Smooth muscle cell (in vitro differentiated cells): Measurements from ENCODE around the gene KICS2. TPM values are rescaled to one million over a fixed set of nuclear protein-coding genes. Genes with fewer than 3 reads are reported as not detected.
A peak's percentile ranks its signal among the peaks of the same experiment; 100 is the strongest.

ENCODE experiments used
- DNase-seq: peaks from one replicate; lab custom pipeline; 2025; ENCODE audit not compliant: unreplicated experiment; lab: John Stamatoyannopoulos, UW
- H2AFZ ChIP-seq: fragments of 200-600 bp; sonication (generic); 2 replicates; pipeline ENCODE4 v1.6.0; 2016; ENCODE audit warnings: antibody characterized with exemption, low read depth, mild to moderate bottlenecking
- H3F3A ChIP-seq: fragments of 200-600 bp; sonication (generic); 2 replicates; pipeline ENCODE4 v1.6.0; 2017; ENCODE audit warnings: antibody characterized with exemption, low read depth
- H3K27ac ChIP-seq: fragments of 200-600 bp; sonication (generic); 2 replicates; pipeline ENCODE4 v1.5.1; 2016; ENCODE audit warnings: low read depth, mild to moderate bottlenecking
- H3K27me3 ChIP-seq: fragments of 200-600 bp; sonication (generic); 2 replicates; pipeline ENCODE4 v1.6.1; 2016; ENCODE audit warnings: low read depth, mild to moderate bottlenecking
- H3K36me3 ChIP-seq: fragments of 200-600 bp; sonication (generic); 2 replicates; pipeline ENCODE4 v1.5.1; 2016; ENCODE audit warnings: low read depth
- H3K4me1 ChIP-seq: fragments of 200-600 bp; sonication (generic); 2 replicates; pipeline ENCODE4 v1.5.1; 2016; ENCODE audit warnings: low read depth
- H3K4me2 ChIP-seq: fragments of 200-600 bp; sonication (generic); 2 replicates; pipeline ENCODE4 v1.6.0; 2016; ENCODE audit warnings: mild to moderate bottlenecking
- H3K4me3 ChIP-seq: fragments of 200-600 bp; sonication (generic); 2 replicates; pipeline ENCODE4 v1.5.1; 2016; ENCODE audit warnings: mild to moderate bottlenecking
- H3K79me2 ChIP-seq: fragments of 200-600 bp; sonication (generic); 2 replicates; pipeline ENCODE4 v1.6.0; 2016; ENCODE audit warnings: low read depth, mild to moderate bottlenecking
- H3K9ac ChIP-seq: fragments of 200-600 bp; sonication (generic); 2 replicates; pipeline ENCODE4 v1.6.0; 2016; ENCODE audit warnings: low read depth
- H3K9me3 ChIP-seq: fragments of 200-600 bp; sonication (generic); replicated peaks from 2 replicates; pipeline ENCODE4 v1.5.1; 2016; ENCODE audit warnings: low read depth
- H4K20me1 ChIP-seq: fragments of 200-600 bp; sonication (generic); 2 replicates; pipeline ENCODE4 v1.6.0; 2016; ENCODE audit warnings: low read depth
- CTCF ChIP-seq: fragments of 200-600 bp; sonication (generic); IDR thresholded peaks from 2 replicates; pipeline ENCODE4 v1.5.1; 2017; ENCODE audit warnings: borderline replicate concordance, mild to moderate bottlenecking, antibody characterized with exemption; ENCODE audit not compliant: insufficient read depth, poor library complexity, severe bottlenecking
- WGBS: methylation state at CpG from one replicate; pipeline ENCODE4 v1.1.7; 2016; ENCODE audit warnings: low lambda C conversion rate; 5-methylcytosine and 5-hydroxymethylcytosine counted together
- polyA plus RNA-seq: library from polyadenylated mRNA; unstranded; fragments of >200 nt; fragmentation: Nextera tagmentation; extraction: Ambion mirVana; gene quantifications from 2 replicates; pipeline ENCODE4 v1.2.1, GENCODE V29; 2016
- total RNA-seq: library from RNA; depleted of rRNA; stranded (reverse); fragments of >200 nt; gene quantifications from 2 replicates; pipeline ENCODE4 v1.2.3, GENCODE V29; 2014

Gene KICS2
- 3.6 and 6.6 TPM in 2 replicates for total RNA-seq
- polyA plus RNA-seq = 0.84 and 1.1 TPM in 2 replicates

DNA sequence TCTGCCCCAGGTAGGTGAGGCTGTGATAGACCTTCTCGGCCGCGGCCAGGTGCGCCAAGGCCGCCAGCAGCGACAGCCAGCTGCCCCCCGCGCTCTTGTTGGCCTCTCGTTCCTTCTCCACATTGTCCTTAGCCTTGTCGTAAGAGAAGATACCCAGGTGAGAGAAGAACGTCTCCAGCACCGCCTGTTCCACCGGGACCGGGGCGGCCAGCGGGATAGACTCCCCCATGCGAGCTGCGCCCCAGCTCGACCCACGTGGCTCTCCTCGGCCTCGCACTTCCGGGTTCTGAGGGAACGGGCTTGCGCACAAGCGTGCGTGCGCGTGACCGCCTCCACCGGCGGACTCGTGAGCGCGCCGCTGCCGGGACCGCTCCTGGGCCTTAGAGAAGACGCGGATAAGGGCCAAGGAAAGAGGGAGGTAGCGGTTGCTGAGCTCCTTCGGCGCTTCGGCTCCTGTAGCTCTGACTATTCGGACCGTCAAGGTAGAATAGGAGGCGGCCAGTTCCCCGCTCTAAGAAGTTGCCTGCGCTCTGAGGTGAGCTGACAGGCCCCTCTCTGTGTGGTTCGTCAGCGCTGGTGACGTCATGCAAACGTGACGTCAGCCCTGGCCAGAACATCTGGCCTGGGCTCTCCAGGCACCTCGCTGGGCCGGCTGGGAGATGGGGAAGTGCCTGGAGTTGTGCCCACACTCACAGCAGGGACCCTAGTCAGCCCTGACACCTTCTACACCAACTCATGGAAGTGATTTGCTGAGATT lies at the start of gene KICS2:
Gene KICS2, minus strand, starts transcription at position 288 of the 757 bp plus-strand sequence. Its CDS starts 59 bp downstream, at position 229.
- H3K4me2 ChIP-seq = peak within 1 kb of the TSS; percentile 82
- peak within 1 kb of the TSS; percentile 68 for H3K4me3 ChIP-seq
- no peaks in the 10 kb centered on the region for H3K27me3 ChIP-seq
- H3K27ac ChIP-seq = peak within 1 kb of the TSS; percentile 90
- peaks cover 5% of the 10 kb centered on the region for H3K4me1 ChIP-seq
- H3K36me3 ChIP-seq = no peaks in the 10 kb centered on the region
- no peaks in the 10 kb centered on the region for H3F3A ChIP-seq
- WGBS = under 1% methylated on average over 56 of the region's 56 CpGs
- H3K9ac ChIP-seq = peak within 1 kb of the TSS; percentile 93
- H4K20me1 ChIP-seq = no peaks in the 10 kb centered on the region
- H3K79me2 ChIP-seq = no peaks in the 10 kb centered on the region
- H2AFZ ChIP-seq = peak within 1 kb of the TSS; percentile 77
- H3K9me3 ChIP-seq = no peaks in the 10 kb centered on the region
- TF ChIP-seq CTCF = no peak
- peak; percentile 92 for DNase-seq

GRCh38 chr12:64270411-64270810 lies 48.3 kb upstream of the KICS2 start:
- Histone ChIP-seq H4K20me1 (no peaks in the 10 kb centered on the region), H3K27ac (no peak overlapping the region), H3K9me3 (no peaks in the 10 kb centered on the region), H3F3A (no peaks in the 10 kb centered on the region), H3K79me2 (no peaks in the 10 kb centered on the region), H3K27me3 (no peaks in the 10 kb centered on the region), H3K4me2 (no peak overlapping the region), H2AFZ (no peak overlapping the region), H3K9ac (no peak overlapping the region), H3K4me3 (no peak overlapping the region), H3K4me1 (no peaks in the 10 kb centered on the region), H3K36me3 (no peaks in the 10 kb centered on the region)
- WGBS = 100% methylated on average over 1 of the region's 1 CpG
- DNase-seq = no peak
- no peak for TF ChIP-seq CTCF

GRCh38 chr12:64269161-64269560 lies 47.1 kb upstream of the KICS2 start:
- no peaks in the 10 kb centered on the region for H4K20me1 ChIP-seq
- H3K27me3 ChIP-seq = no peaks in the 10 kb centered on the region
- H3K79me2 ChIP-seq = no peaks in the 10 kb centered on the region
- DNase-seq = no peak
- H3F3A ChIP-seq = no peaks in the 10 kb centered on the region
- no peak overlapping the region for H2AFZ ChIP-seq
- no peaks in the 10 kb centered on the region for H3K36me3 ChIP-seq
- H3K27ac ChIP-seq = no peak overlapping the region
- no peak overlapping the region for H3K4me2 ChIP-seq
- no peak overlapping the region for H3K9ac ChIP-seq
- no peak overlapping the region for H3K4me3 ChIP-seq
- no peak for TF ChIP-seq CTCF
- no peaks in the 10 kb centered on the region for H3K9me3 ChIP-seq
- 75% methylated on average over 2 of the region's 2 CpGs for WGBS
- H3K4me1 ChIP-seq = no peaks in the 10 kb centered on the region

GRCh38 chr12:64268409-64268808 lies 46.3 kb upstream of the KICS2 start:
- no peaks in the 10 kb centered on the region for H3K79me2 ChIP-seq
- no peak overlapping the region for H2AFZ ChIP-seq
- H3K27ac ChIP-seq = no peak overlapping the region
- H4K20me1 ChIP-seq = no peaks in the 10 kb centered on the region
- no peak overlapping the region for H3K4me3 ChIP-seq
- no peaks in the 10 kb centered on the region for H3K9me3 ChIP-seq
- H3K4me2 ChIP-seq = no peak overlapping the region
- no peak for DNase-seq
- 43% methylated on average over 2 of the region's 2 CpGs for WGBS
- no peaks in the 10 kb centered on the region for H3F3A ChIP-seq
- H3K4me1 ChIP-seq = no peaks in the 10 kb centered on the region
- no peak overlapping the region for H3K9ac ChIP-seq
- no peaks in the 10 kb centered on the region for H3K36me3 ChIP-seq
- no peaks in the 10 kb centered on the region for H3K27me3 ChIP-seq
- no peak for TF ChIP-seq CTCF
